NCI-H1092 (cell line): ENCODE data around the gene GRIK3.

Experiments
- DNase-seq: peaks from one replicate; lab custom pipeline; 2025; lab: John Stamatoyannopoulos, UW

Gene GRIK3

GRCh38 chr1:36874271-36875060, 159.8 kb downstream of the GRIK3 start:
- DNase-seq, result no peak

DNA sequence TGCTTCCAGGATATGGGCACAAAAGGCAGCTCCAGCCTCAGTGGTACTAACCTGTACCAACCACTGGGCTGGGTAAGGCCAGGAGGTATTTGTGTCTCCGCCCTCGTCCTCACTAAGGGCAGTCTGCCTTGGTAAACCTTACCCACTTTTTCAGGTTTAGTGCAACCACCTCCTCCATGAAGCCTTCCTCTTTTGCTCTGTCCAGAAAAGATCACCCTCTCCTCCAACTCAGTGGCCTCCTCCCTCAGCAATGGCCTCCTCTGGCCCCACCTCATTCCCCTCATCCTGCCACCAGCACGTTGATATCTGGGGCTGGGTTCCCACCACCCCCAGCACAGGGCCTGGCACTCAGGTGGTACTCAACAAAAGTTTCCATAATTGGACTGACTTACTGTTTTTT, 161.5 kb downstream of the GRIK3 start:
- DNase-seq, result no peak

GRCh38 chr1:36872126-36872754, 162.1 kb downstream of the GRIK3 start:
- DNase-seq, result no peak

DNA sequence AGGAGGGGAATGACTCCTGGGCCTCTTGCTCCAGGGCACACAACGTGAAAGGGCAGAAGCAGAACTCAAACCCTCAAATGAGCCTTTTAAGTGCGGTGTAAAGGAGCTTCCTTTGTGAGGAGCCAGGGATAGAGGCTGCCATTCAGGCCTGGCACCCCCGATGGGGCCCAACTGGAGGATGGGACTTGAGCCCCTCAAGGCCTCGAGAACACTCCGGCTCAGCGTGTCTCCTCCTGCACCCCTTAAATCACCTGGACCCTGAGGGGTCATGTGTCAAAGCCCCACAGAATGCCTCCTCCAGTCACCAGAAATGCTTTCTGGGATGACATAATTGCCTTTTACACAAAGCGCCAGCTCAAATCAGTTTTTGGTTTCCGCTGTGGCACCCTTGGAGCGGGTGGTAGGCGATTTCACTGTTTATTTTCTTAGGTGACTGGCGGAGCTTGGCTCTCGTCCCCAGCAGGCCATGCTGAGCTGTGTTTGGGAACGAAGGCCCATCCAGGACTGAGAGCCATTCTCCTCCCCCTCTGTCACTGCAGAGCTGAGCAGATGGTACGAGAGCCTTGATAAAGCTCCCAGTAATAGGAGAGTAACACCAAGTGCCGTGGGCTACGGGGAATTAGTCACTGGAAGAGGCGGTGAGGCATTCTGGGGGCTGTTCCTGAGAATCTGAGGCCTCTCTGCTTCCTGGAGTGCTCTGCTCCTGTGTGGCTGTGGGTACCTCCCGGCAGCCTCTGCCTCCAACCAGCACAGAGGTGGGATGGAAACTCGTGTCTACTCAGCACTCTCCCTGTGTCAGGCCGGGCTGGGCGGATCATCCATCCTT, 163.0 kb downstream of the GRIK3 start:
- DNase-seq, result peak; percentile 75

GRCh38 chr1:36869826-36870225, 164.5 kb downstream of the GRIK3 start:
- DNase-seq, result no peak

GRCh38 chr1:36869054-36869453, 165.3 kb downstream of the GRIK3 start:
- DNase-seq, result no peak

- no peak for DNase-seq
These were observed 166.7 kb downstream of the GRIK3 start for GRCh38 chr1:36867575-36867974.

DNA sequence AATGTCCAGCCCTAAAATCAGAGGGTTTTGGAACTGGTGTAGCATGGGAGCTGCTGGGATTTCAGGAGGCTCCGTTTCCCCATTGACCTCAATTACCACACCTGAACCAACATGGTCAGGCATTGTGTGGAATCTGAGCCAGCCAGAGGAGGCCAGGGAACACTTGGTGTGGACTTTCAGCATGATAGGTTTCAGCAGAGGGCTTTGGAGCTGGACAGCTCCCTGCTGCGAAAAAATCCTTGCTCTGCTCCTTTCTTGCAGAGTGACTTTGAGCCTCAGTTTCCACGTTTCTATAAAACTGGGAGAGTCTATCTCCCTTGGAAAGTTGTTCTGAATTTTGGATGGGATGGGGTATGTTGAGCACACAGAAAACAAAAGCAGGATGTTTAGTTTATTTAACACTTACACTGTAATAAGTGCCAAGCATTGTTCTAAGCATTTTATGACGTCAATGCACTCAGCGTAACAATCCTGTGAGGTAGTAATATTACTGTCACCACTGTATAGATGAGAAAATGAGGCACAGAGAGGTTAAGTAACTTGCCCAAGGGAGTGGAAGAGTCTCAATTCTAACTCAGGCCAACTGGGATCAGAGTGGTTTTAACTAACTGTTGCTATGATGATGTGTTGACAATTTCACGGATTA, 168.0 kb downstream of the GRIK3 start:
- no peak for DNase-seq

DNA sequence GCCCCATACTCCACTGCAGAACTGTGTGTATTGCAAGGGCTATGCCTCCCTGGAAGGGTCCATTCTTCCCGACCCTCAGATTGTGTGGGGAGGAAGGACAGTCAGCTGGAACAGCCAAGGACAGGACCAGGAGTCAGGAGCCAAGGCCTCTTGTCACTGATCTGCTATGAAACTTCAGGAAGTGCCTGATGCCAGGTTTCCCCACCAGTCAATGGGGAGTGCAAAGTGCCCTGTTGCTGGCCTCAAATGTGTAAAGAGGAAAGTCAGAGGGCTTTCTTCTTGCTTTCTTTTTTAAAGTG, 168.8 kb downstream of the GRIK3 start:
- DNase-seq, result no peak

GRCh38 chr1:36864823-36865601, 169.3 kb downstream of the GRIK3 start:
- DNase-seq, result no peak

GRCh38 chr1:36864182-36864822, 170.0 kb downstream of the GRIK3 start:
- peak; percentile 37 for DNase-seq

DNA sequence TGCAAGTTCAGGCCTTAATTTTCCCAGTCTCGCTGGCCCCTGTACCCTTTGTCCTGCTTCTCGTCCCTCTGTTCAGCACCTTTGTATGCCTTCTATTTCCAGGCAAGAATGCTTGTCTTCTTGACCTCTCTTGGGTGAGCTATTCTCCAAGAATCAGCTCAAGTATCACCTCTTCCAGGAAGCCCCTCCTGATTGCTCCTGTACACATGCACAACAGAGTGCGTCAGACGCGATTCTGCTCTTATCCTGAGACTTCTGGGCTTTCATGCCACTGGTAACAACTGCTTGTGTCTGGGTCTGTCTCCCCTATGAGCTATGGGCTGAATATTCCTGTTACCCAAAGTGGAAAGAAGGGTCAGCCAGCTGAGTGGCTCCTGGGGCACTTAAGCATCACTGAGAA, 170.8 kb downstream of the GRIK3 start:
- DNase-seq, result no peak

GRCh38 chr1:36863061-36863460, 171.3 kb downstream of the GRIK3 start:
- no peak for DNase-seq

DNA sequence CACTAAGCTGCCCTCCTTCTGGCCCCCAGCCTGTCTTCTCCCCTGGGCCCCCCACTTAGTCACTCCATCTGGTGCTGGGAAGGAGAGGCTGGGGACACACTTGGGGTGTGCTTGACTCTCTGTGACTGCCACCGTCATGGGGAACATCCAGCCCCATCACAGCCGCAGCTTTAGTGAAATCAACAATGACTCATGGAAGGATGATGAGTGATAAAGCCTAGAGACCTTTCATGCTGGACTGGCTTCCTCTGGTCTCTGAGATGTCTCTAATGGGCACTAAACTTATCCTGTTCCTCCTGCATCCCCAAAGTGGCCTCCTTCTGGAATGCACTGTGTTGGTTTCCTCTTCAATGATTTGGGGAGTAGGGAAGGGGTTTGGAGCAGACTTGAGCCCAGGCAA, 172.9 kb downstream of the GRIK3 start:
- no peak for DNase-seq

DNA sequence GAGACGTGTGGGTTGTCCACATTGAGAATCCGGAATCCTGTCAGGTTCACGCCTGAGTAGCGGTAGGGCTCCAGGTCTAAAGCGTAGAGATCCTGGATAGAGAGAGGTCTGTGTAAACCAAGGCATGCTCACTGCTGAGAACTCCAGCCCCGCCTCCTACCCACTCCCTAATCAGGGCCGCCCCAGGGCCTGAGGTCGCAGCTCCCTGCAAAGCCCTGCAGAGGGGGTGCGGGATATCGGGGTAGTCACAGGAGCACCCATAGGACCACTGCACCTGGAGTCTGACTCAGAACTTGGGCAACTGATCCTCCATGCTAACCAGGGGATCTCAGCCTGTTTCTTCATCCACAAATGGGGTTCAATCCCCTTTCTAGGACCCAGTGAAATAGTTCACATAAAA, 174.4 kb downstream of the GRIK3 start:
- no peak for DNase-seq

DNA sequence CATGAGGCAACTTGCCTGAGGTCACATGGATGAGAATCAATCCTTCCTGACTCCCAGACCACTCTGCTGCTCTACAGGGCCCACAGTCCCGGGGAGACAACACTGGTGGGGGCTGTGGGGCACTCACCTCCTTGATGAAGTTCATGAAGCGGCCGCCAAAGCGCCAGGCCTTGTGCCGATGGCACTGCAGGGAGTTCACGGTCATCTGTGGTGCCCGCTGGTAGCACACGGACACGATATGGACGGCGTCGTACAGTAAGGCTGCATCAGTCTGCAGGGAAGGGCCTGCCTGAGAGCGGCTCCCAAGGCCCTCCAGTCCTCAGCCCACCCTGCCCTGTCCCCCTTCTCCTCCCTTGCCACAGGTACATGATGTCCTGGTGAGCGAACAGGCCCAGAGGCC, 175.3 kb downstream of the GRIK3 start:
- DNase-seq, result no peak

DNA sequence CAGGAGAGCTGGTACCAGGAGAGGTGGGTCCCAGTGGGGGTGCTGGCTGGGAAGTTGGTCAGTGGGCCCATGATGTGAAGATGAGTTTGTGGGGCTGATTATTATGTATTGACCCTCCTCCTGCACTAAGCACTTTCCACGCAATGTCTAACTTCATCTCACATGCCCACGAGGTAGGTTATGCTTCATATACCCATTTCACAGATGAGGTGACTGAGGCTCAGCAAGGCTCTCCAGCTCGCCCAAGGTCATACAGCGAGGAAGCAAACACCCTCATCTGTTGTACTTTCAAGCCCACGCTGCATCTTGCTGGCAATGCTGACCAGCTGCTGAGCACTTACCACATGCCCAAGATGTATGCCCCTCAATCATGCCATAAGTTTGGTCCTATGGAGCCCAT, 175.8 kb downstream of the GRIK3 start:
- no peak for DNase-seq

DNA sequence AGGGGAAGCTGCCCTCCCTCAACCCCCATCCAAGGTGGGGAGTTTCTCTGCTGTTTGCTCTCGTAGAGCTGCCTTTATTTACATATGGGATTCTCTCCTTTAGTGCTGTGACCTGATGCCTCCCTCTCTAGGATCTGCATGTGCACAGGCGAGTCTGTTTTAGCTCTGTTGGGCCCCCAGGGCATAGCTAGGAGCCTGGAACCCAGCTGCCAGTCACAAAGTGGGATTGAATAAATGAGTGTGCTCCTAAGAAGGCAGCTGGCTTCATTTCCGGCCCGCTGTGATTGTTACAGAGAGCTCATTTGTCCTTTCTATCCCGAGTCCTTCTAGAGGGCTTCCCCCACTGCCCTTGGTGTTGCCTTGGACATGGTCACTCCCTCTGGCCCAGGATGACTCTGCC, 176.6 kb downstream of the GRIK3 start:
- peak; percentile 29 for DNase-seq

GRCh38 chr1:36855699-36856494, 178.4 kb downstream of the GRIK3 start:
- DNase-seq, result peak; percentile 47

DNA sequence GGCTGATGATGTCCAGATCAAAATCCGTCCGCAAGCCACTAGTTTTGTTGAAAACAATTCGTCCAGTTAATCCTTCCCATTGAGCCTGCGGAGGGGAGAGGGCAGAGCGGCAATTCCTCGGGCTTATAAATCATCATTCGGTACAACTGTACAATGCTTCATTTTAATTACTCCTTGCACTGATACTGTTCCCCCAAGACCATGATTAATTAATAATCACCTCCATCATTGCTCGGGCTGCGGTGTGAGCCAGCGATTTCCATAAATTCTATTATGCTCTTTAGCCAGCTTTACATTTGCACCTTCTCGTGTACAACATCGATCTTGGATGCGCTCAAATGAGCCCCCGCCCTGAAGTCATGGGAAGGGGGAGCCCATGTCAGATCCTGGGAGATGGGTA, 180.7 kb downstream of the GRIK3 start:
- no peak for DNase-seq
